ENCODE measurements around the gene ZRANB2. TPM values are rescaled to one million over a fixed set of nuclear protein-coding genes. Genes with fewer than 3 reads are reported as not detected.

The ZRANB2 gene
- total and polyA plus RNA-seq, 3 donors from 2014 or later: 92.7 to 153 (median 110) TPM

DNA sequence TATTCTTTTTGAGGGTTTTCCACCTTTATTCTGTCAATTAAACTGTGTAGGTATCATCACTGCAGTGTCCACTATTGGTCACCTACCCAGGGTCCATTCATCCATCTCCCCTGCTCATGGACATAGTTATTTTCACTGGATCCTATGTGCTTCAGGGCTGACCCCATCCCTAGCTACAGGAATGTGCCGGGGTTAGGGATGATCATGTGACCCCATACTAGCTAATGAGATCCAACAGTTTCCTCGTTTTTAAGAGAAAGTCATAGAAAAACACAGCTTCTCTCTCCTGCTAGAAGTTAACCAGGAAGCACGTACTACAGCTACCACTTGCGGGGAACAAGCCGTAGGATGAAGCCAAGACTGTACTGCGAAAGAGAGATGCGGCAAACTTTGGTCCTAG is 52.8 kb downstream of the ZRANB2 start:
- WGBS, 2 donors: 72 to 75% methylated on average over 7 of the region's 7 CpGs
- no peak overlapping the region for H3K4me3 ChIP-seq
- H3K27ac ChIP-seq: no peak overlapping the region
- TF ChIP-seq, protein P1, sequence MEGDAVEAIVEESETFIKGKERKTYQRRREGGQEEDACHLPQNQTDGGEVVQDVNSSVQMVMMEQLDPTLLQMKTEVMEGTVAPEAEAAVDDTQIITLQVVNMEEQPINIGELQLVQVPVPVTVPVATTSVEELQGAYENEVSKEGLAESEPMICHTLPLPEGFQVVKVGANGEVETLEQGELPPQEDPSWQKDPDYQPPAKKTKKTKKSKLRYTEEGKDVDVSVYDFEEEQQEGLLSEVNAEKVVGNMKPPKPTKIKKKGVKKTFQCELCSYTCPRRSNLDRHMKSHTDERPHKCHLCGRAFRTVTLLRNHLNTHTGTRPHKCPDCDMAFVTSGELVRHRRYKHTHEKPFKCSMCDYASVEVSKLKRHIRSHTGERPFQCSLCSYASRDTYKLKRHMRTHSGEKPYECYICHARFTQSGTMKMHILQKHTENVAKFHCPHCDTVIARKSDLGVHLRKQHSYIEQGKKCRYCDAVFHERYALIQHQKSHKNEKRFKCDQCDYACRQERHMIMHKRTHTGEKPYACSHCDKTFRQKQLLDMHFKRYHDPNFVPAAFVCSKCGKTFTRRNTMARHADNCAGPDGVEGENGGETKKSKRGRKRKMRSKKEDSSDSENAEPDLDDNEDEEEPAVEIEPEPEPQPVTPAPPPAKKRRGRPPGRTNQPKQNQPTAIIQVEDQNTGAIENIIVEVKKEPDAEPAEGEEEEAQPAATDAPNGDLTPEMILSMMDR (IDR thresholded peaks at IDR 0.05): no peak
- no peak for TF ChIP-seq POLR2A (IDR thresholded peaks at IDR 0.05)
- intact Hi-C loops (cut with DNase I; ENCODE audit: low total_unique reads): no loop called here
- no peaks in the 10 kb centered on the region for H3K36me3 ChIP-seq (ENCODE audit: low read depth, missing control alignments)
- H3K27me3 ChIP-seq: no peaks in the 10 kb centered on the region
- no peaks in the 10 kb centered on the region for H3K4me1 ChIP-seq
- no peak for DNase-seq
- no peaks in the 10 kb centered on the region for H3K9me3 ChIP-seq

DNA sequence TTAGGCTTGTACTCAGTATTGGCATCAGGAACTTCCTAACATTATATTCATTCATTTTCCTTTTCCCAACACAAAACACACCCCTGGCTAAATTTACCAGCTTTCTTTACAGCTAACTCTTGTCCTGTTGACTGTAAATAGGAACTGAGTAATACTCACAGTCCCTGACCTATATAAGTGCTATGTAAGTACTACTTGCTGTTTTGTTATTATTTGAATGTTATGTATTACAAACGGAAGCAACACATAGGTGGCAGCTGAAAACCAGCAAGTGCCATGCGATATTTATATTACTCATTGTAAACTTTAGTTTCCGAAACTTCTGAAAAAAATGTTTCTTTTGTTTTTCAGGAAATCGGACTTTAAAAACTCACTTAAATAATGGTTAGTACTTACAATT is 54.7 kb downstream of the ZRANB2 start:
- H3K27me3 ChIP-seq: no peaks in the 10 kb centered on the region
- 87 to 95% methylated on average over 4 of the region's 4 CpGs for WGBS, 2 donors
- TF ChIP-seq, protein P1 (IDR thresholded peaks at IDR 0.05): no peak
- no peak for TF ChIP-seq POLR2A (IDR thresholded peaks at IDR 0.05)
- intact Hi-C loops (cut with DNase I; ENCODE audit: low total_unique reads): no loop called here
- DNase-seq: no peak
- no peaks in the 10 kb centered on the region for H3K36me3 ChIP-seq (ENCODE audit: low read depth, missing control alignments)
- H3K4me1 ChIP-seq: no peaks in the 10 kb centered on the region
- H3K4me3 ChIP-seq: no peak overlapping the region
- H3K27ac ChIP-seq: no peak overlapping the region
- no peaks in the 10 kb centered on the region for H3K9me3 ChIP-seq

DNA sequence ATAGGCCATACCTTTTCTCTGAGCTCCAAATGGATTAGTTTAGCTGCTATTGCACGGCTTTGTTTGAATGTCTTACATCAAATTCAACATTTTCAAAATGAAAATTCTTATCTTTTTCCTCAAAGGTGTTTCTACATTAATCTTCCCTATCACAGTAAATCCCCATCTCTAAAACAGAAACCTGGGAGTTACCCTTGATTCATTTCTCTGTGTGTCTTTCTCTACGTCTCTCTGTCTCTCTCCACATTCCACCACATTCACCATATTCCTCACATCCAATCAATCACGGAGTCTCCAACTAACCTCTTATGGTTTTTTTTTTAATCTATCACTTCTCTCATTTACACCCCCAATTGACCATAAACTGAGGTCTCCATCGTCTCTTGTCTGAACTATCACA is 57.3 kb downstream of the ZRANB2 start:
- 67 to 83% methylated on average over 4 of the region's 4 CpGs for WGBS, 2 donors
- H3K27ac ChIP-seq: no peak overlapping the region
- H3K9me3 ChIP-seq: no peaks in the 10 kb centered on the region
- H3K36me3 ChIP-seq (ENCODE audit: low read depth, missing control alignments): no peaks in the 10 kb centered on the region
- no peaks in the 10 kb centered on the region for H3K4me1 ChIP-seq
- no peak for DNase-seq
- H3K27me3 ChIP-seq: no peaks in the 10 kb centered on the region
- H3K4me3 ChIP-seq: no peak overlapping the region
- no peak for TF ChIP-seq POLR2A (IDR thresholded peaks at IDR 0.05)
- intact Hi-C loops (cut with DNase I; ENCODE audit: low total_unique reads): no loop called here

DNA sequence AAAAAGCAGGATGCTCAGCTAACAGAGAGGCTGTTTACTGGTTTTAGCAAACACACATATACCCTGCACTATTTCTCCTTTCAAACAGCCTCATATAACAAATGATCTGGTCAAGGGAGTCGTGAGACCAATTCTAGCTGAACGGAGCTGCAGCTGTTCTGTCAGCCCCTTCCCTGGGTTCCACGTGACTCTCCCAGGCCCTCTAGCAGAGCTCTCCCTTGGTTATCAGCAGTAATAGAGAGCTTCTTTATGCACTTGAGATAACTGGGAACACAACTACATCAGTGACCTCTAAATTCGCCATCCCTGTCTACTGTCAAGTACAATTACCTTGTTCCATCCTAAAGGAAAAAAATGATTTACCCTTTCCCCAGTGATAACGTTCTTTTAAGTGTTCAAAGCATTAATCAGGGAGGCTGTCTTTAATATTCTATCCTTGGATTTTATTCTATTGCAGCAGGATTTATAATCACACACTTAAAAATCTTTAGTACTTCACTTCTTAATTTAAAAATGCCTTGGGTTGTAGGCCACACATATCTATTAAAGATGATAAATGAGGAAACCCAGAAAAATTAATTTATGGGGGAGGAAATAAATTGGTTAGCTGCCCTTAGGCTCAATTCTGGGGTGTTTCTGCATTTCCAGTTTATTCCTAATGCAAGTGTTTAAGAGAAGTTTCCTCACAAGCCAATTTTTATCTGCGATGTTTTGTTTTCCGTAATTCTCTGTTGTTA is 61.4 kb downstream of the ZRANB2 start:
- intact Hi-C loops (cut with DNase I; ENCODE audit: low total_unique reads): no loop called here
- no peaks in the 10 kb centered on the region for H3K36me3 ChIP-seq (ENCODE audit: low read depth, missing control alignments)
- no peak for DNase-seq
- no peak overlapping the region for H3K27ac ChIP-seq
- WGBS, 2 donors: 41 to 47% methylated on average over 7 of the region's 7 CpGs
- H3K4me1 ChIP-seq: no peaks in the 10 kb centered on the region
- no peaks in the 10 kb centered on the region for H3K27me3 ChIP-seq
- no peak overlapping the region for H3K4me3 ChIP-seq
- H3K9me3 ChIP-seq: no peaks in the 10 kb centered on the region
- TF ChIP-seq, protein P1 (IDR thresholded peaks at IDR 0.05): no peak
- TF ChIP-seq POLR2A (IDR thresholded peaks at IDR 0.05): no peak

DNA sequence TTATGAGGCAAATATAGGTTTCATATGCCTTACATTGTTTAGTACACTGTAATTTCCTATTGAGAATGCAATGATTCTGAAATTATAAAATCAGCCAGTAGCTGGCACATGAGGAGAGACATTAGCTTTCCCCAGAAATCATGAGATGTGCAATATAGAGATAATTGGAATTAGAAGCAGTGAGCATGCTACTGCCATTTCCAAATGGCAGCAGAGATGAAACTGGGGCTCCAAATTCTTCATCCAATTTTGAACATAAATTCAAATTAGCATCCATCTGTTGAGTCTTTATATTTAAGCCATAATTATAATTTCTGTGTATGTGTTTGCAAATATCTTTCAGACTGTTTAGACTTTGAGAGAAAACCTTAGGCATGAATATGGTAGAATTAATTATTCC is 62.0 kb downstream of the ZRANB2 start:
- intact Hi-C loops (cut with DNase I; ENCODE audit: low total_unique reads): no loop called here
- Histone ChIP-seq H3K27ac (no peak overlapping the region), H3K4me3 (no peak overlapping the region), H3K4me1 (no peaks in the 10 kb centered on the region), H3K36me3 (ENCODE audit: low read depth, missing control alignments) (no peaks in the 10 kb centered on the region), H3K9me3 (no peaks in the 10 kb centered on the region), H3K27me3 (no peaks in the 10 kb centered on the region)
- no peak for DNase-seq
- TF ChIP-seq POLR2A (IDR thresholded peaks at IDR 0.05): no peak
- TF ChIP-seq, protein P1 (IDR thresholded peaks at IDR 0.05): no peak

All from testis (tissue), 3 donors.